IMR-90 (cell line): Measurements from ENCODE around the gene NCAPG2. TPM values are rescaled to one million over a fixed set of nuclear protein-coding genes. Genes with fewer than 3 reads are reported as not detected.

ENCODE experiments used
- ATAC-seq: fragments of 200-7000 bp; cut with Tn5 transposase; 2 replicates; pipeline ENCODE4 v1.9.1; 2020; ENCODE audit warnings: low read depth, mild to moderate bottlenecking, moderate library complexity
- BruUV-seq: library from RNA; stranded (reverse); fragments of 400-500 nt; replicated peaks from 2 replicates; lab custom pipeline; 2021; lab: Mats Ljungman, UMichigan
- CTCF ChIA-PET: fragments of 300-600 bp; formaldehyde crosslinking; extraction: SDS; loops from one replicate; lab custom pipeline; 2021; ENCODE audit warnings: antibody characterized with exemption; lab: Yijun Ruan, JAX
- POLR2A ChIA-PET: fragments of 300-600 bp; sonication (Branson Sonifier 250); formaldehyde crosslinking; loops from one replicate; lab custom pipeline; 2022; ENCODE audit warnings: antibody characterized with exemption; ENCODE audit not compliant: unreplicated experiment; lab: Charles Lee
- DNase-seq: peaks from one replicate; pipeline ENCODE4 v3.0.0; 2013
- H2AFZ ChIP-seq: replicated peaks from 2 replicates; pipeline ENCODE3; 2013; ENCODE audit warnings: low read length, mild to moderate bottlenecking; ENCODE audit not compliant: poor library complexity
- H2AK5ac ChIP-seq: 2 replicates; pipeline ENCODE4 v1.6.1; 2013; ENCODE audit warnings: low read depth, low read length, inconsistent platforms
- H2AK9ac ChIP-seq: replicated peaks from 2 replicates; pipeline ENCODE3; 2013; ENCODE audit warnings: mild to moderate bottlenecking, low read depth, low read length, moderate library complexity; ENCODE audit not compliant: poor library complexity
- H2BK120ac ChIP-seq: 2 replicates; pipeline ENCODE4 v1.6.1; 2013; ENCODE audit warnings: low read depth, low read length, inconsistent platforms
- H2BK15ac ChIP-seq: 3 replicates; pipeline ENCODE4 v1.6.1; 2013; ENCODE audit warnings: low read depth, low read length, inconsistent platforms
- H2BK20ac ChIP-seq: 2 replicates; pipeline ENCODE4 v1.6.1; 2013; ENCODE audit warnings: low read depth, mild to moderate bottlenecking, inconsistent platforms, low read length, moderate library complexity
- H2BK5ac ChIP-seq: 2 replicates; pipeline ENCODE4 v1.6.1; 2013; ENCODE audit warnings: mild to moderate bottlenecking, low read depth, low read length, inconsistent platforms; ENCODE audit not compliant: poor library complexity, severe bottlenecking
- H3K14ac ChIP-seq: replicated peaks from 2 replicates; pipeline ENCODE4 v1.6.1; 2013; ENCODE audit warnings: low read depth, low read length, inconsistent platforms
- H3K18ac ChIP-seq: 2 replicates; pipeline ENCODE4 v1.6.1; 2013; ENCODE audit warnings: low read depth, low read length, control low read depth
- H3K23ac ChIP-seq: 2 replicates; pipeline ENCODE4 v1.6.1; 2013; ENCODE audit warnings: low read depth, low read length, inconsistent platforms
- H3K27ac ChIP-seq: 2 replicates; pipeline ENCODE4 v1.5.1; 2013; ENCODE audit warnings: mild to moderate bottlenecking, control low read depth, low read length; ENCODE audit not compliant: insufficient read depth
- H3K27me3 ChIP-seq: 2 replicates; pipeline ENCODE4 v1.6.1; 2013; ENCODE audit warnings: low read length; ENCODE audit not compliant: control insufficient read depth, insufficient read depth
- H3K36me3 ChIP-seq: 2 replicates; pipeline ENCODE4 v1.6.1; 2013; ENCODE audit warnings: low read length, mixed read lengths; ENCODE audit not compliant: control insufficient read depth, insufficient read depth
- H3K4ac ChIP-seq: 2 replicates; pipeline ENCODE4 v1.6.1; 2013; ENCODE audit warnings: low read depth, low read length, inconsistent platforms
- H3K4me1 ChIP-seq: 2 replicates; pipeline ENCODE4 v1.6.1; 2013; ENCODE audit warnings: low read length, mixed read lengths; ENCODE audit not compliant: control insufficient read depth, insufficient read depth
- H3K4me2 ChIP-seq: 2 replicates; pipeline ENCODE4 v1.6.1; 2013; ENCODE audit warnings: low read depth, mild to moderate bottlenecking, control low read depth, low read length, moderate library complexity
- H3K4me3 ChIP-seq: 2 replicates; pipeline ENCODE4 v1.5.1; 2013; ENCODE audit warnings: low read depth, mild to moderate bottlenecking, control low read depth, low read length, moderate library complexity; ENCODE audit not compliant: insufficient read depth
- H3K56ac ChIP-seq: 2 replicates; pipeline ENCODE4 v1.6.1; 2013; ENCODE audit warnings: low read length, inconsistent platforms; ENCODE audit not compliant: insufficient read depth; ENCODE audit errors: extremely low read depth
- H3K79me1 ChIP-seq, 2 experiments: 2 replicates each; pipeline ENCODE4 v1.6.1; 2013; ENCODE audit warnings: low read length in 2 of 2, inconsistent platforms in 1 of 2, low read depth in 1 of 2
- H3K9ac ChIP-seq: 2 replicates; pipeline ENCODE4 v1.6.1; 2013; ENCODE audit warnings: low read depth, low read length, control low read depth
- H3K9me1 ChIP-seq: 2 replicates; pipeline ENCODE4 v1.6.1; 2013; ENCODE audit warnings: low read length, inconsistent platforms; ENCODE audit not compliant: insufficient read depth
- H3K9me3 ChIP-seq: 2 replicates; pipeline ENCODE4 v1.6.1; 2013; ENCODE audit warnings: low read length; ENCODE audit not compliant: control insufficient read depth, insufficient read depth
- H4K20me1 ChIP-seq: 2 replicates; pipeline ENCODE4 v1.6.1; 2013; ENCODE audit warnings: low read length, inconsistent platforms; ENCODE audit not compliant: insufficient read depth
- H4K5ac ChIP-seq: 2 replicates; pipeline ENCODE4 v1.6.1; 2013; ENCODE audit warnings: mild to moderate bottlenecking, low read depth, low read length, control low read depth
- H4K8ac ChIP-seq, 2 experiments: 2 replicates each; pipeline ENCODE4 v1.6.1; 2013; ENCODE audit warnings: low read depth in 2 of 2, low read length in 2 of 2, control low read depth in 1 of 2, inconsistent platforms in 1 of 2
- H4K91ac ChIP-seq: 2 replicates; pipeline ENCODE4 v1.6.1; 2013; ENCODE audit warnings: low read depth, low read length, inconsistent platforms; ENCODE audit not compliant: insufficient read depth
- CEBPB ChIP-seq: IDR thresholded peaks from 2 replicates; pipeline ENCODE4 v1.6.1; 2012; ENCODE audit warnings: low read depth, low read length, improper control_type of control experiment
- CHD1 ChIP-seq: IDR thresholded peaks from 2 replicates; pipeline ENCODE4 v1.6.1; 2012; ENCODE audit warnings: low read depth, low read length, improper control_type of control experiment
- POLR2A ChIP-seq: IDR thresholded peaks from 2 replicates; pipeline ENCODE4 v1.6.1; 2012; ENCODE audit warnings: mild to moderate bottlenecking, low read depth, low read length
- RCOR1 ChIP-seq: IDR thresholded peaks from 2 replicates; pipeline ENCODE4 v1.6.1; 2012; ENCODE audit warnings: mild to moderate bottlenecking, low read length, improper control_type of control experiment; ENCODE audit not compliant: insufficient replicate concordance
- RFX5 ChIP-seq: IDR thresholded peaks from 2 replicates; pipeline ENCODE4 v1.8.0; 2012; ENCODE audit warnings: low read depth, mild to moderate bottlenecking, low read length, moderate library complexity
- WGBS, 2 experiments: methylation state at CpG; one replicate each; pipeline versions ENCODE4 v1.1.5 to v1.1.7; 2013; ENCODE audit warnings: missing lambda C conversion rate in 2 of 2; ENCODE audit not compliant: insufficient read length in 1 of 2; ENCODE audit errors: extremely low coverage in 2 of 2; 5-methylcytosine and 5-hydroxymethylcytosine counted together
- dilution Hi-C: fragments of 300-500 bp; cut with HindIII; formaldehyde crosslinking; loops from one replicate; pipeline ENCODE4 v1.14.3; 2018; ENCODE audit warnings: low sequenced_read_pairs; ENCODE audit not compliant: unreplicated experiment
- in situ Hi-C: fragments of 300-500 bp; cut with MboI; formaldehyde crosslinking; loops from 3 replicates; pipeline ENCODE4 v1.14.3; 2019; ENCODE audit warnings: low sequenced_read_pairs, inconsistent platforms, mixed read lengths
- intact Hi-C: fragments of 100-400 bp; cut with micrococcal nuclease; formaldehyde crosslinking; loops from 2 replicates; pipeline ENCODE4 v1.10.0; 2022
- polyA plus RNA-seq, 3 experiments: library from polyadenylated mRNA; depleted of rRNA; stranded (reverse); fragments of >200 nt; gene quantifications; 2 replicates each; pipeline ENCODE4 v1.2.3, GENCODE V29; 2012; ENCODE audit warnings: low replicate concordance in 1 of 3
- total RNA-seq: library from RNA; depleted of rRNA; stranded (reverse); fragments of >200 nt; gene quantifications from 2 replicates; pipeline ENCODE4 v1.2.3, GENCODE V29; 2012
- TF ChIP-seq, protein P1 (sequence below): conservative IDR thresholded peaks from 2 replicates; pipeline ENCODE4 v1.5.1; 2012; ENCODE audit warnings: mild to moderate bottlenecking, low read depth, low read length, improper control_type of control experiment

The NCAPG2 gene
- total and polyA plus RNA-seq, 2 of the 4 experiments (the other 2 are of a cell fraction), result 25.6 to 25.8 TPM

- Histone ChIP-seq H3K9ac (no peak overlapping the region), H2BK15ac (no peak overlapping the region), H3K4me3 (no peak overlapping the region), H3K14ac (no peak overlapping the region), H3K9me1 (peaks cover 4% of the 10 kb centered on the region; the same call in 1 of the 2 replicates), H4K20me1 (no peaks in the 10 kb centered on the region; the same call in 1 of the 2 replicates), H4K5ac (no peak overlapping the region), H3K18ac (no peak overlapping the region), H4K8ac (no peak overlapping the region), H3K36me3 (peaks cover 41% of the 10 kb centered on the region), H3K4ac (no peak overlapping the region), H3K56ac (no peak overlapping the region), H3K79me1 (no peaks in the 10 kb centered on the region; a peak in 2 of 4 replicates), H3K23ac (no peak overlapping the region), H4K91ac (no peak overlapping the region), H3K4me2 (no peak overlapping the region), H3K9me3 (no peaks in the 10 kb centered on the region), H2AK5ac (no peak overlapping the region), H2BK120ac (no peak overlapping the region), H3K4me1 (no peaks in the 10 kb centered on the region), H3K27ac (no peak overlapping the region), H2AK9ac (no peak overlapping the region), H2AFZ (no peak overlapping the region), H2BK5ac (no peak overlapping the region), H3K27me3 (no peaks in the 10 kb centered on the region), H2BK20ac (no peak overlapping the region)
- no peak for DNase-seq
- intact Hi-C loops (no loop called here), in situ Hi-C loops (no loop called here), dilution Hi-C loops (no loop called here)
- ChIA-PET POLR2A (no interaction called here), CTCF (no interaction called here)
- no peak for ATAC-seq
- WGBS, 2 experiments, result 96% methylated on average over 6 of the region's 9 CpGs; no CpG with 5 or more reads in 1 of the 2 experiments
- no peak for TF ChIP-seq CHD1
- no peak for TF ChIP-seq RCOR1
- no peak for TF ChIP-seq POLR2A
- TF ChIP-seq CEBPB, result no peak
- TF ChIP-seq RFX5, result no peak
- TF ChIP-seq, protein P1, sequence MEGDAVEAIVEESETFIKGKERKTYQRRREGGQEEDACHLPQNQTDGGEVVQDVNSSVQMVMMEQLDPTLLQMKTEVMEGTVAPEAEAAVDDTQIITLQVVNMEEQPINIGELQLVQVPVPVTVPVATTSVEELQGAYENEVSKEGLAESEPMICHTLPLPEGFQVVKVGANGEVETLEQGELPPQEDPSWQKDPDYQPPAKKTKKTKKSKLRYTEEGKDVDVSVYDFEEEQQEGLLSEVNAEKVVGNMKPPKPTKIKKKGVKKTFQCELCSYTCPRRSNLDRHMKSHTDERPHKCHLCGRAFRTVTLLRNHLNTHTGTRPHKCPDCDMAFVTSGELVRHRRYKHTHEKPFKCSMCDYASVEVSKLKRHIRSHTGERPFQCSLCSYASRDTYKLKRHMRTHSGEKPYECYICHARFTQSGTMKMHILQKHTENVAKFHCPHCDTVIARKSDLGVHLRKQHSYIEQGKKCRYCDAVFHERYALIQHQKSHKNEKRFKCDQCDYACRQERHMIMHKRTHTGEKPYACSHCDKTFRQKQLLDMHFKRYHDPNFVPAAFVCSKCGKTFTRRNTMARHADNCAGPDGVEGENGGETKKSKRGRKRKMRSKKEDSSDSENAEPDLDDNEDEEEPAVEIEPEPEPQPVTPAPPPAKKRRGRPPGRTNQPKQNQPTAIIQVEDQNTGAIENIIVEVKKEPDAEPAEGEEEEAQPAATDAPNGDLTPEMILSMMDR, result no peak
- no TSS peak for BruUV-seq
Measured at GRCh38 chr7:158746957-158747356, 42.4 kb upstream of the NCAPG2 start.
